Left renal cortex interstitium (tissue), 4 donors: Measurements from ENCODE around the gene XCL2. TPM values are rescaled to one million over a fixed set of nuclear protein-coding genes. Genes with fewer than 3 reads are reported as not detected.
A peak's percentile ranks its signal among the peaks of the same experiment; 100 is the strongest.
"Not testable (repeated sequence)": the region's sequence is repeated elsewhere in the genome, so short reads cannot be mapped to it uniquely, and the experiment has no call there.

ENCODE experiments used
- DNase-seq, 4 donors: peaks; one replicate each; pipeline ENCODE4 v3.0.0-alpha.2; 2013; ENCODE audit warnings: low read depth in 4 of 4, low spot score in 2 of 4, missing footprints in 1 of 4
- polyA plus RNA-seq, 4 donors: library from polyadenylated mRNA; unstranded; fragments of 120-200 nt; gene quantifications; one replicate each; pipeline ENCODE4 v1.2.1, GENCODE V29; 2013; ENCODE audit not compliant: insufficient read length in 4 of 4

Gene XCL2, protein sequence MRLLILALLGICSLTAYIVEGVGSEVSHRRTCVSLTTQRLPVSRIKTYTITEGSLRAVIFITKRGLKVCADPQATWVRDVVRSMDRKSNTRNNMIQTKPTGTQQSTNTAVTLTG
- polyA plus RNA-seq: under 1 TPM in 2 of 4 donors, not detected in 2; 0.38 to 0.54 TPM

DNA sequence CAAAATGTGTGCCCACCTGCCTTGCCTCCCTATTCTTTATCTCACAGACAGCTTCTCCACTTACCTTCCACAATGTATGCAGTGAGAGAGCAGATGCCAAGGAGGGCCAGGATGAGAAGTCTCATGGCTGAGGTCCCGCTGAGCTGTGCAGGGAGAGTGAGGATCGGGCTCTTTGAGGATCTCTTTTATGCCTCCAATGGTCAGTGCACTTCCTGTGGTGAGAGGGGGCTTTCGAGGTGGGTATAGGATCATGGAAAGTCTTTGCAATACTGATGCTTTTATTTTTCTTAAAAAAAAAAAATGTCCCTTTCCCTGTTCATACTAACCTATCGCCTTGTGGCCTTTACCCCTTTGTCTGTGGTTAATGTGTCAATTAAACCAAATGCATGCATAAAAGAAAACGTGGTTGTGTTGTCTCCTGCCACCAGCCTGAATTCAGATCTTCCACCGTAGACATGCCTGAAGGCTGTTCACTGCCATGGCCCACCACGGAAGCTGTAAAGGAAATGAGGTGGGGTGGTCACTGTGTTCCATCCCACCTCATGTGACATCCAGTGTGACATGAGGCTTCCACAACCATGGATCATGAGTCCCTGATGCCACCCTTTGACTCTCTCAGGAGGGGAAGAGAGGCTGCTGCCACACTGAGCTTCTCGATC is at the start of gene XCL2:
Gene XCL2, minus strand, starts transcription at position 158 of the 659 bp plus-strand sequence. Its CDS starts 33 bp downstream, at position 125.
- DNase-seq: not testable (repeated sequence)

DNA sequence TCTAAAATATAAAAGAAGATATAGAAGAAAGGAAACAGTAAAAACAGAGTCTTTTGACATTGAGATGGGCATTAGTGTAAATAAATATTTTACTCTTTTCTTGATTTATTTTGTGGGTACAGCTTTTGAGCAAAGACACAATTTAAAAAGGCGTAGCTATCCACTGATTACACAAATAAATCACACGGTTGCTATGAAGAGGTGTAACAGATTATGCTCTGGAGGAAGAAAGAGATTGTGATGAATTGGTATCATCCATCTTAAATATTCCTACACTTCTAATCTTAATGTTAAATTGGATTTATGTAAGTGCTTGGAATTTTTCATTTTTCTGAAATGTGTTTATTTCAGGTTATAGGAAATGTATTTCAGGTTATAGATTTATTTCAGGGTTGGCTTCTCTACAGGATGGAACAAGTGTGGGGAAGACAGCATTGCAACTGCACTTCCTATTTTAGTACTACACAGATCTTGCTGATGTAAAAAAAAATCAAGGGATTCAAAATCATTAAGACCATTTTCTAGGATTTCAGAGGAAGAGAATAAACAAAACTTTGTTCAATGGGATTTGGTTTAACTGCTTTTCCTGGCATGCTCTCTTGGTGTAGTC is 47.9 kb upstream of the XCL2 start:
- no peak for DNase-seq

DNA sequence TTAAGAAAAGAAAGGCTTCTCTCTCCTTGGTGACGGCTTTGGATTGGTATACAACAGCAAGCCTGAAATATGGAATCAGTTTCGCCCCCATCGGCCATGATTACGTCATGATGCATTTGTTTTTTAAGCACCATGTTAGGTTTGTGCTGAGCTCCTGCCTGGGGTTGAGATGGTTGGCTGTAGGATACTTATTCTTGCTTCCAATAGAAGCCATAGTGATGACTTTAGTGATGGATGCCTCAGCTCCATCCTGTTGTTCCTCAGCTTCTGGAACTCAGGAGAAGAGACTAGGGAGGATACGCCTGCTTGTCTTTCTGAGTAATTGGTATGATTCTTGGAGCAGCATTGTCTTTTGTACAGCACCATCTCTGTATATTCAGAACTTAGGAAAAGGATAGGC is 47.3 kb upstream of the XCL2 start:
- DNase-seq: no peak

DNA sequence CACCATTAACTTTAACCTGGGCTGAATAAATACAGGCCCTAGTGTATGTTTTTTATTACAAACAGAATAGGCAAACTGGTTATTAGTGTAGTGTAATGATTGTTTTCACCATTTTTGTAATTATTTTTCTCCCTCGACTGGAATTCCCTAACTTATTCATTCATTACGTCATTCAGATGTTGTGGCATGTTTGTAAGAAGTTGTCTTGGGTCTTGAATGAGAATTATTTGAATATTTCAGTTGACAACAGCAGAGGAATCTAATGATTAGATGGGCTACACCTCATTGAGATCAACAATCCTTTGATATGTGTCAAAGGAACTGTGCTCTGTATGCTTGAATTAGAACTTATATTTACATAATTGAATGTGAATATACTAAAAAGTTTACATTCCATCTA is 45.4 kb upstream of the XCL2 start:
- DNase-seq: no peak

DNA sequence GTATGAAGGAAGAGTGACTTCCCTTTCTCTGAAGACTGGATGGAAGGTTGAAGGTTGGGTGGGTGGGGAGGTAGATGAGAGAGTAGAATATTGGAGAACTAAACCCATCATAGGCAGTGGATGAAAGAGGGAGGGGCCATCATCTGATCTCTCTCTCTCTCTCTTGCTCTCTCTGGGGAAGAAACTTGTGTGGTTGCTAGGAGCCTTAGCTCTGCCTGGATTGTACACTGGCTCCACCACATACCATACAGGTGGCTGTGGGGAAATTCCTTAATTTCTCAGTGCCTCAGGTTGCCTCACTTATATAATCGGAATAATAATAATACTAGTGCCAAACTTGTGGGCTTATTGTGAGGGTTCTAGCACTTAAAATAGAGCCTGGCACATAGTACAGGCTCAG is 42.1 kb upstream of the XCL2 start:
- DNase-seq: no peak

DNA sequence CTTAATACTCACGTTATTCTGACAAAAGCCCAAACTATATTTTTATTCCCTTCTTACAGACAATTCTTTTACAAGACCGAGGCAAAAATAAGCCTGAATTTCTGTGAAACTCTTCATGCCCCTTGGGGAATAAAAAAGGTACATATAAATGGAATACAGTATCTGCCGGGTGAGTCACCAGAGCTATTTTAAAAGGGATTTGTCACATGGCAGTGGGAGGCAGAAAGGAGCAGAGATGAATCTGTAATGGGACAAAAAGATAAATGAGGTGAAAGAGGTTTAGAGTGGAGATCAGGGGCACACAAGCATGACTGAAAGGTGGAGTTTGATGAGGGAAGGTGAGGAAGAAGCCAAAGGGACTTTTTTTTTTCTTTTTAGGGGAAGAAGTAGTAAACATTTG is 41.4 kb upstream of the XCL2 start:
- no peak for DNase-seq

DNA sequence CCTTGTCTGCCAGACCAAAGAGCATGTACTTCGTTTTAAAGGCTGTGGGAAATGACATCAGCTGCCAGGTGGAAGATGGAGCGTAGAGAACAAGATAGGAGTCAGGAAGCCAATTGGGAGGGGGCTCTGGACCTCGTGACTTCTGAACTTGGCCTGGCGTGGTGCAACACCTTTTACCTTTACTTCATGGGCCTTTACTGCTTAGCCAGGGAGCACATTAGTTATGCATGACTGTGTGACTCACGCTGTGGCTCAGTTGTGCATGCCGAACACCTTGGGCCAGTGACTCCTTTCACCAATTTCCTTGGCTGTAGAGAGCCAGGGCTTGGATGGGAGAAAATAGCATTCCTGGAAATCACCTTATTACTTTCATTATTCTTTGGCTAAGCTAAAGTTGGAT is 39.8 kb upstream of the XCL2 start:
- no peak for DNase-seq

DNA sequence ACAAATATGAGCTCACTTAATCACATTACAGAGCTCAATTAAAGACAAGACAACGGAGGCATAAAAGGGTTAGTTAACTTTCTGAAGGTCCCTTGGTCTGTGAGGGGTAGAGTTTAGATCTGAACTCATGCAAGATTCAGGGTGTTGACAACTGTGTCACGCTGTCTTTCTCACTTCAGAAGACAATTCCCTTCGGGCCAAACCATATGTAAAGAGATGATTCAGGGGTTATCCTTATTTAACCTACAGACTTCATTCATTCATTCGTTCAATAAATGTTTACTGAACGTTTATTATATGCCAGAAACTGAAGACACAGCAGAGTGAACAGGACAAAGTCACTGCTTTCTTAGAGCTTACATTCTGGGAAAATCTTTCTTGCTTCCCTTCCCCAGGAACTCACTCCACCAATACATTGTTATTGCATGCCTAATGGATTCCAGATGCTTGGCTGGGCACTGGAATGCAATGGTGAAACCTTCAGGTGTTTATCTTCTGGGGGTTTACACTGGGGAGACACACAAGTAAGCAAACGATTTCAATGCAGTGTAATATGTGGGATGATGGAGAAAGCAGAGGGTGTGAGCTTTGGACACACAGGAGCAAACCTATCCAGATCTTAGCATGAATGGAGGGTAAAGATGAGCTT is 39.0 kb upstream of the XCL2 start:
- peak in 1 of 4 donors; percentile 16 for DNase-seq

DNA sequence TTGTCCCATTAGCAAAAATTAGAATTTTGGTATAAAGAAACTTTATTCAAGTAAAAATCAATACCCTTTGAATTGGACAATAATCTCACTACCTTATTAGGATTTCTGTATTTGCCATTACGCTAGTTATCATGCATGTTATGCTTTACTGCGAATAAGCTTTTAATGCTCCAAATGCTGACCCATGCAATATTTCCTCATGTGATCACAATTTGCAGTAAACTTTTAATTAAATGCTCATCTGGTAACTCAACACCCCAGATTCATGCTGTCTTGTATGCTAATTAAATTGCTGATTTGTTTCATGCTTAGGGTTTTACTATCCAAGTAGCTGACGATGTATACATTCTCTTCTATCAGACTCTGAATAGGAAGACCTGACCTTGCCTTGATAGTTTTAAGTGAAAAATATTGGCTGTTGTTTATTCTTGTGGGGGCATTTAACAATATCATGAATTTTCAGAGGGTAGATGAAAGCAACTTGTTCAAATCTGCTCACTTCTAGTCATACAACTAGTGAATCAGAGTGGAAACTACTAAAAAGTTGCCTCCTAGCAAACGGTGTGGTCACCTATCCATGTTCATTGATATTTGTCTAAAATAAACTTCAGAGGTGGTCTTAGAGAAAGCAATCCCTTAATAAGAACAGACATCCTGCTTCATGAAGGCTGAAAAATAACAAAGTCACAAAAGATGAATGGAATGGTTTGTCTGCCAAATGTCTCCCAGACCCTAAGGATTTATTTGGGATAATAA is 38.2 kb upstream of the XCL2 start:
- DNase-seq: no peak

DNA sequence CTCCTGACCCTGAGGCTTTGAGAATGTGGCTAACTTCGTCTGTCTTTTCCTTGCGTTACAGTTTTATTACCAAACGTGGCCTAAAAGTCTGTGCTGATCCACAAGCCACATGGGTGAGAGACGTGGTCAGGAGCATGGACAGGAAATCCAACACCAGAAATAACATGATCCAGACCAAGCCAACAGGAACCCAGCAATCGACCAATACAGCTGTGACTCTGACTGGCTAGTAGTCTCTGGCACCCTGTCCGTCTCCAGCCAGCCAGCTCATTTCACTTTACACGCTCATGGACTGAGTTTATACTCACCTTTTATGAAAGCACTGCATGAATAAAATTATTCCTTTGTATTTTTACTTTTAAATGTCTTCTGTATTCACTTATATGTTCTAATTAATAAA is 37.2 kb upstream of the XCL2 start:
- DNase-seq: not testable (repeated sequence)

DNA sequence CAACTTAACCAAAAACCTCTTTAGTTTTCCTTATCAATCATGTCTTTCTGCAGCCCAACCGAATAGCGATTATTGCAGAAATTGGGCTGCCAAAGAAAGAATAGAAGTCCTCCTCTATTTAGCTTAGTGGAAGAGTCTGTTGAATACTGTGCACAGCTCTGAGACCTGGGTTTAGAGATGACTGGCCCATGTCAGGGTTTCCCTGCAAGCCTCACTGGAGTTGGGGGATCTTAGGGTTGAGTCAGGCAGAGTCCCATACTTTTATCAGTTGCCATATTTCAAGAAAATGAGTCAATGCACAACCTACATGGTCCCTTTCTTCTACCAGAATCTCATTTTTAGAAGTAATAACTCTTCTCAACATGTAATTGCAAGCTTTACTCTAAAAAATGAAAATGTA is 36.5 kb upstream of the XCL2 start:
- DNase-seq: not testable (repeated sequence)

DNA sequence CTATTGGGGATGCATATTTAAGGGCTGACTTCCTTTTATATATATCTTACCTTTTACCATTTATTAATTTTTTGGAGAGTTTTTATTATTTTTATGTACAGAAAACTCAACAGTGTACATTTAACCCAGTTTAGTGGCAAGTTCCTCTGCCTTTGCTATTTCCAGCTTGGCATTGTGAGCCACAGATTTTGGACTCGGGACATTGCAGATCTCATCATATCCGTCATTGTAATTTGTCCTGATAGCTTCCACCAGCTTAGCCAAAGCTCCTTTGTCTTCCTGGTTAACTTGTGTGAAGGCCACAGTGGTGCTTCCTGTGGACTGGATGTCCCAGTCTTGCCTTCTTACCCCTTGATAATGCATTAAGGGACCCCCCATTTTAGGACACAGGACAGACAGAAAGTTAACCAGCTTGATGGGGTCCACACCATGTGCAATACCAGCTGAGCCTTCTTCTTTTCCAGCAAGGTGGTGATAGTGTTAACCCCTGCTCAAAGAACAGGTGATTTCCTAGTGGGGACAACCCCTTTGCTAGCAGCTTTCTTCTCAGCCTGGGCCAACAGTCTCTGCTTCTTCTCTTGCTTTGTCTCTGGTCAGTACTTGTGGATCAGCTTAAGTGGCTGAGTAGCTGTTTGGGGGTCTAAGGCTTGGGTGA is 34.9 kb upstream of the XCL2 start:
- not testable (repeated sequence) for DNase-seq

DNA sequence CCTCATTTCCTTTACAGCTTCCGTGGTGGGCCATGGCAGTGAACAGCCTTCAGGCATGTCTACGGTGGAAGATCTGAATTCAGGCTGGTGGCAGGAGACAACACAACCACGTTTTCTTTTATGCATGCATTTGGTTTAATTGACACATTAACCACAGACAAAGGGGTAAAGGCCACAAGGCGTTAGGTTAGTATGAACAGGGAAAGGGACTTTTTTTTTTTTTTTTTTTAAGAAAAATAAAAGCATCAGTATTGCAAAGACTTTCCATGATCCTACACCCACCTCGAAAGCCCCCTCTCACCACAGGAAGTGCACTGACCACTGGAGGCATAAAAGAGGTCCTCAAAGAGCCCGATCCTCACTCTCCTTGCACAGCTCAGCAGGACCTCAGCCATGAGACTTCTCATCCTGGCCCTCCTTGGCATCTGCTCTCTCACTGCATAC is 32.5 kb upstream of the XCL2 start, which contains the start of gene XCL1:
Gene XCL1, plus strand, starts transcription at position 361 of the 444 bp plus-strand sequence. Its CDS starts 33 bp downstream, at position 394.
- not testable (repeated sequence) for DNase-seq

DNA sequence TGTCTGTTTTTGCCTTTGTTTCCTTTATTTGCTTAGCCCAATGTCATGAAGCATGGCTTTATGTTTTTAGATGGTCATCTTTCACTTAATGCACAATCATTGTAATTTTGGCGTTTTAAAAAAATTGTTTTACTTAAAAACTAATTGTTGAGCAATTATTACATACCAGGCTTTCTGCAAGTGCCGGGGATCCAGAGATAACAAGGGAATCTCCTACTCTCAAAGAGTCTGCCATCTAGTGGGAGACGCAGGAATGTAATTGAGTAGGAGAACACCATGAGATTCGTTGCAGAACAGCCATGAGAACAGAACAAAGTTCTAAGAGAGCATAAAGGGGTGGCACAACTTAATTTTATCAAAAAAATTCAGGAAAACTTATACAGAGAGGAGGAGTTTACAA is 30.4 kb upstream of the XCL2 start:
- not testable (repeated sequence) for DNase-seq

DNA sequence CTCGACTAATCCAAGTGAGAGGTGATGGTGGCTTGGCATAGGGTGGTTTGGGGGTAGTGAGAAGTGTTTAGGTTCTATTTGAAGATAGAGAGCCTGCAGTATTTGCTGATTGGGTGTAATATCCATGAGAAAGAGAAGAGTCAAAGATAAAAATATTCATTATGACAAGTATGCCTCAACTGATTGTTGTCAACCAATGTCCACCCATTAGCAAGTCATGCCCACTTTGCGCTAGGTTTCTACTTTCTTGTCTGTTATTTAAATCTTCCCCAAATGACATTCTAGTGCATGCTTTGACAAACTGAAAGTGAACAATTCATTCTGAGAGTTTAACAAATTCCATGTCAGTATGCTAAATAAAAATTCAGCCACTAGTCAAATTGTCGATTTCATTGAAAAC is 28.8 kb upstream of the XCL2 start:
- DNase-seq: no peak

DNA sequence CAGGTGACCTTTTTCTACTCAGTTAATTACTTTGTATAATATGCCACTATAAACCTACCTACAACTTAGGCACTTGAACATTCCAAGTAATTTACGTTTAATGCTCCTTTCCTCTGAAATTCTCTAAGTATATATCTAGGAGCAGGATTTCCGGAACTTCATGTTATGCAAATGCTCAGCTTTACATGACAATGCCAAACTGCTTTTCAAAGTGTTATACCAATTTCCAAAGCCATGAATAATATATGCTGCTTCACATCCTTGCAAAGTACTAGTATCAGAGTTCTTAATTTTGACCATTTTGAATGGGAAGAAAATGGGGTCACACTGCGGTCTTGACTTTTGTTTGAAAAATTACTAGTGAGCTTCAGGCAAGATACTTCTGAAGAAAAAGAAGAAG is 26.9 kb upstream of the XCL2 start:
- no peak for DNase-seq

DNA sequence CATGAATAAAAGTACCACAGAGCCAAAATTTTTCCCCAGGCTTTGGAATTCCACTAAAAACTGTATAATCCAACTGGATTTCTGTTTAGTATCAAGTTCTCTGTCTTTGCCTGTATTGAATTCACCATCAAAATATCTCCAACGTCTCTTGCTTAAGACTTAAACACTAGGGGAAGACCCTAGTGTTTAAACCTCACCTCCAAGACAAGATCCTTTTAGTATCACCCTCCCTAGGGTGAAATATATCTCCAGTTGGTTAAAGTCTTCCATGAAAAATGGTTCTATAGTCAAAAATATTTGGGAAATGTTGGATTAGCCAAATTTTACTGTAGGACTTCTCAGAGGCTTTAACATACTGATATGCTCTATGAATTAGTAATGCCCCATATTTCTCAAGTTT is 24.5 kb upstream of the XCL2 start:
- DNase-seq: no peak

DNA sequence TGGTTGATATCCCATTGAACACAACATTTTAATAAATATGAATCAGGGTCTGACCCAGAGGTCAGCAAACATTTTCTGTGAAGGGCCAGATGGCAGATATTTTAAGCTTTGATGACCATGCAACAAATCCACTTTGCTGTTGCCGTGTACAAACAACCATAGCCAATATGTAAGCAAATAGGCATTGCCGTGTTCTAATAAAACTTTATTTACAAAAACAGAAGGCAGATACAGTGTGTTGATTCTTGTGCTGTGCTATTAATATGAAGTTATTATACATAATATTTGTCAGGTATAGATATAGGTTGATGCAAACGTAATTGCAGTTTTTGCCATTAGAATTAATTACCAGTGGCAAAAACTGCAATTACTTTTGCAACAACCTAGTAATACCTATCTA is 23.8 kb upstream of the XCL2 start:
- no peak for DNase-seq

DNA sequence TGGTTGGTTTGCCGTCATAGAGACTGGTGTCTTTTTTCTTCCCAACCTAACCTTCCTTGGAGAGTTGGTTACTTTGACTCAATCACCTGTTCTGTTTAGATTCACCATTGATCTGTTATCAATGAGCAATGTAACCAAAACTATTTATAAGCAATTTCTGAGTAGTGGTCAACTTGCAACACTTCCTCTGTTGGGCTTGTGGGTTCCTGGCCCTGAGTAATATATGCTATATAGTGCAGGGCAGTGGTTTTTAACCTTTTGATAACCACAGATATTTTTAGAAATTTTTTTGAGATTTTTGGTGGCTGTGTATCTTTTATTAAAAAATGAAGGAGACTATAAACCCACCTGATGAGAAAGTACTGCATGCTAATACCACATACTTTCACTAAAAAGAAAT is 23.2 kb upstream of the XCL2 start:
- DNase-seq: no peak

DNA sequence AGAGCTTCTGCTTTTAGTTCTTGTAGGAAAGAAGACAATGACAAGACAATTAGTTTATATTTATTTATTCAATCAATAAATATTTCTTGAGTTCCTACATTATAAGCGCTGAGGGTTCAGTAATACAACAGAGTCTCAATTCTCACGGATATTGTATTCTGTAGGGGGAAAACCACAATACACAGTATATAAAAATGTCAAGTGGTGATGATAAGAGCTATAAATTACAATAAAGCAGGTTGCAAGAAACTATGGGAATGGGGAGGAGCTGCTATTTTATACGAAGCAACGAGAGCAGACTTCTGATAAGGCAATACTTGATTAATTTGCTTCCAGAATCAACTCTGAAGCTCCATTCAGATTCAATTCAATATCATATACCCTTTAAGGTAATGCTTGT is 22.0 kb upstream of the XCL2 start:
- DNase-seq: no peak
